Gastroesophageal sphincter (tissue), 4 donors: ENCODE data around the gene PIGL. TPM values are rescaled to one million over a fixed set of nuclear protein-coding genes. Genes with fewer than 3 reads are reported as not detected.

Source experiments
- ATAC-seq: fragments of 150-250 bp; one replicate; pipeline ENCODE4 v1.9.1; 2016; ENCODE audit warnings: mild to moderate bottlenecking, moderate library complexity
- H3K27ac ChIP-seq, 4 donors: fragments of 200-600 bp; sonication (generic) in 3 of 4; 1 replicate in 3 of 4; 2 replicates in 1 of 4; pipeline ENCODE4 v1.5.1; 2016 to 2019
- H3K27me3 ChIP-seq: fragments of 200-600 bp; sonication (generic); one replicate; pipeline ENCODE4 v1.5.1; 2019
- H3K36me3 ChIP-seq, 2 donors: fragments of 200-600 bp; sonication (generic); one replicate each; pipeline ENCODE4 v1.5.1; 2019; ENCODE audit warnings: control low read depth in 1 of 2
- H3K4me1 ChIP-seq, 3 donors: fragments of 200-600 bp; sonication (generic); 1 replicate in 2 of 3; 2 replicates in 1 of 3; pipeline ENCODE4 v1.5.1; 2016 to 2019; ENCODE audit warnings: control low read depth in 2 of 3
- H3K4me3 ChIP-seq, 2 donors: fragments of 200-600 bp; sonication (generic); one replicate each; pipeline ENCODE4 v1.5.1; 2019; ENCODE audit warnings: mild to moderate bottlenecking in 1 of 2, moderate library complexity in 1 of 2
- H3K9me3 ChIP-seq, 3 donors: fragments of 200-600 bp; sonication (generic); one replicate each; pipeline ENCODE4 v1.5.1; 2017 to 2019; ENCODE audit warnings: control low read depth in 2 of 3
- EP300 ChIP-seq: sonication (generic); formaldehyde crosslinking; IDR thresholded peaks from one replicate; pipeline ENCODE4 v1.6.1; 2017; ENCODE audit warnings: antibody characterized with exemption, mild to moderate bottlenecking
- POLR2A ChIP-seq, 2 donors: fragments of 450-650 bp; IDR thresholded peaks; one replicate each; pipeline ENCODE4 v1.6.1; 2017; ENCODE audit warnings: antibody characterized with exemption in 2 of 2, mild to moderate bottlenecking in 2 of 2, moderate library complexity in 1 of 2
- POLR2AphosphoS5 ChIP-seq: sonication (generic); formaldehyde crosslinking; IDR thresholded peaks from one replicate; pipeline ENCODE4 v1.6.1; 2017; ENCODE audit warnings: antibody characterized with exemption
- WGBS, 2 donors: methylation state at CpG; one replicate each; pipeline ENCODE4 v1.1.5; 2018; ENCODE audit warnings: low coverage in 1 of 2; 5-methylcytosine and 5-hydroxymethylcytosine counted together
- total RNA-seq, 4 donors: library from RNA; depleted of rRNA; stranded (reverse); fragments of >200 nt; gene quantifications; one replicate each; pipeline ENCODE4 v1.1.0, GENCODE V29; 2016
- TF ChIP-seq, protein P1 (sequence below), 4 experiments: fragments of 200-600 bp in 2 of 4; fragments of 450-650 bp in 2 of 4; sonication (generic) in 1 of 4; IDR thresholded peaks; one replicate each; pipeline ENCODE4 v1.5.1; 2017 to 2019; ENCODE audit warnings: antibody characterized with exemption in 4 of 4, mild to moderate bottlenecking in 2 of 4, moderate library complexity in 2 of 4

PIGL gene
- total RNA-seq, 4 donors from 2014 or later: 5.6 to 73.0 (median 29.6) TPM

DNA sequence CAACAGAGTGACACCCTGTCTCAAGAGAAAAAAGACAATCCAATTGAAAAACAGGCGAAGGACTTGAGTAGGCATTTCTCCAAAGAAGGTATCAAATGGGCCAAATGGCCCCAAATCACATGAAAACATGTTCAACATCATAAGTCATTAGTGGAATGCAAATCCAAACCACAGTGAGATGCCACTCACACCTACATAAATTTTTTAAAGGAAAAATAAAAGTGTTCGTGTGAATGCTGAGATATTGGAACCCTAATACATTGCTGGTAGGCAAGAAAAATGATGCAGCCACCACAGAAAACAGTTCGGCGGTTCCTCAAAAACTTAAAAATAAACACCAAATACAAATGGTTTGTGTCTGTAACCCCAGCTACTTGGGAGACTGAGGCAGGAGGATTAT, 45.2 kb downstream of the PIGL start:
- no peak for TF ChIP-seq POLR2AphosphoS5
- TF ChIP-seq, protein P1, sequence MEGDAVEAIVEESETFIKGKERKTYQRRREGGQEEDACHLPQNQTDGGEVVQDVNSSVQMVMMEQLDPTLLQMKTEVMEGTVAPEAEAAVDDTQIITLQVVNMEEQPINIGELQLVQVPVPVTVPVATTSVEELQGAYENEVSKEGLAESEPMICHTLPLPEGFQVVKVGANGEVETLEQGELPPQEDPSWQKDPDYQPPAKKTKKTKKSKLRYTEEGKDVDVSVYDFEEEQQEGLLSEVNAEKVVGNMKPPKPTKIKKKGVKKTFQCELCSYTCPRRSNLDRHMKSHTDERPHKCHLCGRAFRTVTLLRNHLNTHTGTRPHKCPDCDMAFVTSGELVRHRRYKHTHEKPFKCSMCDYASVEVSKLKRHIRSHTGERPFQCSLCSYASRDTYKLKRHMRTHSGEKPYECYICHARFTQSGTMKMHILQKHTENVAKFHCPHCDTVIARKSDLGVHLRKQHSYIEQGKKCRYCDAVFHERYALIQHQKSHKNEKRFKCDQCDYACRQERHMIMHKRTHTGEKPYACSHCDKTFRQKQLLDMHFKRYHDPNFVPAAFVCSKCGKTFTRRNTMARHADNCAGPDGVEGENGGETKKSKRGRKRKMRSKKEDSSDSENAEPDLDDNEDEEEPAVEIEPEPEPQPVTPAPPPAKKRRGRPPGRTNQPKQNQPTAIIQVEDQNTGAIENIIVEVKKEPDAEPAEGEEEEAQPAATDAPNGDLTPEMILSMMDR (IDR thresholded peaks at IDR 0.05): no peak
- TF ChIP-seq POLR2A (IDR thresholded peaks at IDR 0.05): no peak
- Histone ChIP-seq H3K27me3 (no peaks in the 10 kb centered on the region), H3K36me3 (no peaks in the 10 kb centered on the region), H3K27ac (no peak overlapping the region), H3K4me3 (no peak overlapping the region), H3K9me3 (no peaks in the 10 kb centered on the region), H3K4me1 (no peaks in the 10 kb centered on the region)
- no peak for ATAC-seq
- WGBS, 2 donors: 98 to 100% methylated on average over 1 to 4 of the region's 4 CpGs

DNA sequence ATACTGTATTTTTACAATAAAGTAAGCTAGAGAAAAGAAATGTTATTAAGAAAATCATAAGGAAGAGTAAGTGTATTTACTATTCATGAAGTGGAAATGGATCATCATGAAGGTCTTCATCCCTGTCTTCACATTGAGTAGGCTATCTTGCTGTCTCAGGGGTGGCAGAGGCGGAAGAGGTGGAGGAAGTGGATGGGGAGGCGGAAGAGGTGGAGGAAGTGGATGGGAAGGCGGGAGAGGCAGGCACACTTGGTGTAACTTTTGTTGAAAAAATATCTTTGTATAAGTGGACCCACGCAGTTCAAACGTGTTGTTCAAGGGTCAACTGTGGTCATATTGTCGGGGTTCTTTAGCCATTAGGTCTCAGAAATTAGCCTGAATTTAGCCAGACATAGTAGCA, 50.2 kb downstream of the PIGL start:
- H3K36me3 ChIP-seq: no peaks in the 10 kb centered on the region
- no peak overlapping the region for H3K4me3 ChIP-seq
- H3K9me3 ChIP-seq: no peaks in the 10 kb centered on the region
- H3K4me1 ChIP-seq: no peaks in the 10 kb centered on the region
- 73 to 94% methylated on average over 4 to 6 of the region's 6 CpGs for WGBS, 2 donors
- H3K27me3 ChIP-seq: no peaks in the 10 kb centered on the region
- H3K27ac ChIP-seq: no peak overlapping the region
- ATAC-seq: no peak
- TF ChIP-seq POLR2AphosphoS5 (no peak), EP300 (no peak), POLR2A (IDR thresholded peaks at IDR 0.05) (no peak)
- TF ChIP-seq, protein P1 (IDR thresholded peaks at IDR 0.05): no peak

DNA sequence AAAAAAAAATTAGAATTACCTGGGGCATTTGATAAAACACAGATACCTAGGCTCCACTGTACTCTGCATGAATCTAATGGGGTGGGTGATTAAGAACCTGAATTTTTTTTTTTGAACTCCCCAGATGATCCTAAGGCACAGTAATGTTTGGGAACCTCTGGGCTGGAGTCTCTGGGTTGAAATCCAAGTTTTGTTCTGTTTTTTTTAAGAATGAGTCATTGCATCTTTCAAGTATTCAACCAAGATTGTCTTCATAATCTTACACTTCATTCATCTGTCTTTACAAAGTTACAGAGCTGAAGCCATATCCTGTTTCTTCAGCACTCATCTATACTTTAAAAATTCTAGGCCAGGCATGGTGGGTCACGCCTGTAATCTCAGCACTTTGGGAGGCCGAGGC, 52.6 kb downstream of the PIGL start:
- no peaks in the 10 kb centered on the region for H3K36me3 ChIP-seq
- H3K27ac ChIP-seq: no peak overlapping the region
- H3K4me3 ChIP-seq: no peak overlapping the region
- no peaks in the 10 kb centered on the region for H3K4me1 ChIP-seq
- ATAC-seq: no peak
- no peaks in the 10 kb centered on the region for H3K27me3 ChIP-seq
- WGBS, 2 donors: 69 to 79% methylated on average over 2 of the region's 2 CpGs
- H3K9me3 ChIP-seq: no peaks in the 10 kb centered on the region
- TF ChIP-seq POLR2AphosphoS5 (no peak), EP300 (no peak), POLR2A (IDR thresholded peaks at IDR 0.05) (no peak)
- TF ChIP-seq, protein P1 (IDR thresholded peaks at IDR 0.05): no peak

DNA sequence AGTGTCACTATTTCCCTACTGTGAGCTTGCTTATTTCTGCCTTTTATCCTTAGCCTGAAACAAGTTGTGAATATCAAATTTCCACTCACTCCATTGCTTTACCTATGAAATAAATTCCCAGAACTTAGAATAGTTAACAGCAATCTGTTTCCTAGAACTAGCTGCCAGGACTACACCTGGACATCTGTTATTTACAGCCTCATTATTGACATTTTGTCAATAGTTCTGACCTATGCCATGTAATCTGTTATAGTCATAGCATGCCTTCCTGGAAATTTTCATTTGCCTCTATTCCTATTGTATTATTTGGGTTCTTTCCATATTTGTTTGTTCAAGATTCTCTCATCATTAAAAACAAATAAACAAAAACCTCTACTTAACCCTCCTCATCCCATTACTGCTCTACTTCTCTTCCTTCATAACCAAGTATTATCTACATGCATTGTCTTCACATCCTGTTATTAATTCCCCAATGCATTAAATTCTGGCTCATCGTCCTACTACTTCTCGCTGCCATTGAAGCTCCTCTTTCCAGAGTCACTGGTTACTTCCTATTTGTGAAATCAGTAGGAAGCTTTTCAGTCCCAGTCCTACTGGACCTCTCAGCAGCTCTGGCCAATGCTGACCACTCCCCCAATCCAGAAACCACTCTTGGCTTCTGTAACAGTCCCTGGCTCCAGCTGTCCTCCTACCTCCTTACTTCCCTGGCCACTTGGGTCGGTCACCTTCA, 55.3 kb downstream of the PIGL start:
- TF ChIP-seq POLR2AphosphoS5: no peak
- TF ChIP-seq, protein P1 (IDR thresholded peaks at IDR 0.05): no peak
- TF ChIP-seq POLR2A (IDR thresholded peaks at IDR 0.05): no peak
- TF ChIP-seq EP300: no peak
- WGBS, 2 donors: 83 to 100% methylated on average over 1 to 3 of the region's 3 CpGs
- H3K36me3 ChIP-seq: no peaks in the 10 kb centered on the region
- no peak for ATAC-seq
- H3K27ac ChIP-seq: no peak overlapping the region
- no peaks in the 10 kb centered on the region for H3K4me1 ChIP-seq
- no peak overlapping the region for H3K4me3 ChIP-seq
- H3K27me3 ChIP-seq: no peaks in the 10 kb centered on the region
- H3K9me3 ChIP-seq: no peaks in the 10 kb centered on the region

DNA sequence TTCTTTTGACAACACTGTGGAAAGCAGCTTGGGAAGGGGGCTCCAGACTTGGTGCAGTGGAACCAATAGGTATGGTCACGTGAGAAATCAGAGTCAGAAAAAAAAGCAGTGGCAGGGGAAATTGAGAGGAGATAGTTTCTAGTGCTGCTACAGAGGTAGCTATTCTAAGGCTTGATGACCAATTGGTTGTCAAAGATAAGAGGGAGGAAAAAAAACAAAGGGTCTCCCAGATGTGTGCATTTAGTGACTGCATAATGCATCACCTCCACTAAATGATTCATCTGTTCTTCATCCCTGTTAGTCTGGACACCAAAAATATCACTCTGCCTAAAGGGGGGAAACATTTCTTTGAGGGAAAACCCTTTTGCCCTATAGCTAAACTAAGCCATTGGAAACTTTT, 56.5 kb downstream of the PIGL start:
- Histone ChIP-seq H3K27ac (no peak overlapping the region), H3K9me3 (no peaks in the 10 kb centered on the region), H3K4me1 (no peaks in the 10 kb centered on the region), H3K4me3 (no peak overlapping the region), H3K27me3 (no peaks in the 10 kb centered on the region), H3K36me3 (no peaks in the 10 kb centered on the region)
- TF ChIP-seq POLR2A (IDR thresholded peaks at IDR 0.05) (no peak), EP300 (no peak), POLR2AphosphoS5 (no peak)
- TF ChIP-seq, protein P1 (IDR thresholded peaks at IDR 0.05): no peak
- 64 to 92% methylated on average over 1 of the region's 1 CpG for WGBS, 2 donors
- ATAC-seq: no peak
